HG03342 (cell line): Measurements from ENCODE around the gene STARD10.
"Not testable (repeated sequence)": the region's sequence is repeated elsewhere in the genome, so short reads cannot be mapped to it uniquely, and the experiment has no call there.

ENCODE experiments used
- ATAC-seq: cut with Tn5 transposase; IDR thresholded peaks from one replicate; pipeline ENCODE4 v1.9.1; 2021; ENCODE audit warnings: mild to moderate bottlenecking, moderate library complexity; ENCODE audit not compliant: unreplicated experiment

Gene STARD10

GRCh38 chr11:72811686-72812085 is 17.8 kb upstream of the STARD10 start:
- ATAC-seq: not testable (repeated sequence)

GRCh38 chr11:72808331-72808798 is 14.5 kb upstream of the STARD10 start:
- no peak for ATAC-seq

- no peak for ATAC-seq
Observed at GRCh38 chr11:72807792-72808191, 13.9 kb upstream of the STARD10 start.

GRCh38 chr11:72807021-72807693 is 13.3 kb upstream of the STARD10 start:
- no peak for ATAC-seq

GRCh38 chr11:72806378-72806777 is 12.5 kb upstream of the STARD10 start:
- not testable (repeated sequence) for ATAC-seq

- no peak for ATAC-seq
Observed at GRCh38 chr11:72805216-72805615, 11.4 kb upstream of the STARD10 start.

- ATAC-seq: no peak
Observed at GRCh38 chr11:72802822-72803221, 9.0 kb upstream of the STARD10 start.

- ATAC-seq: no peak
Observed at GRCh38 chr11:72799441-72799840, 5.6 kb upstream of the STARD10 start.

- no peak for ATAC-seq
Observed at GRCh38 chr11:72798361-72798760, 4.5 kb upstream of the STARD10 start.

- no peak for ATAC-seq
Observed at GRCh38 chr11:72793076-72793424, 797 bp downstream of the STARD10 start.

- no peak for ATAC-seq
Observed at GRCh38 chr11:72792437-72793021, 1.3 kb downstream of the STARD10 start.

GRCh38 chr11:72791228-72791627 is 2.6 kb downstream of the STARD10 start:
- ATAC-seq: not testable (repeated sequence)

GRCh38 chr11:72789493-72790131 is 4.2 kb downstream of the STARD10 start:
- ATAC-seq: no peak

- no peak for ATAC-seq
Observed at GRCh38 chr11:72788241-72788640, 5.6 kb downstream of the STARD10 start.

GRCh38 chr11:72787216-72788104 is 6.4 kb downstream of the STARD10 start:
- peak; percentile 81 for ATAC-seq

GRCh38 chr11:72786305-72787215 is 7.3 kb downstream of the STARD10 start:
- ATAC-seq: peak; percentile 13

GRCh38 chr11:72784662-72785061 is 9.2 kb downstream of the STARD10 start:
- no peak for ATAC-seq

- ATAC-seq: no peak
Observed at GRCh38 chr11:72783144-72783905, 10.5 kb downstream of the STARD10 start.
